Uterus (tissue), 2 donors: ENCODE data around the gene PTPRM.

Experiments used
- CTCF ChIP-seq, 4 experiments: fragments of 200-600 bp in 2 of 4; fragments of 450-650 bp in 2 of 4; sonication (generic) in 2 of 4; IDR thresholded peaks; one replicate each; pipeline ENCODE4 v1.5.1; 2016 to 2019; ENCODE audit warnings: antibody characterized with exemption in 4 of 4, mild to moderate bottlenecking in 2 of 4, moderate library complexity in 1 of 4
- POLR2A ChIP-seq, 2 donors: fragments of 450-650 bp; IDR thresholded peaks; one replicate each; pipeline ENCODE4 v1.6.1; 2016; ENCODE audit warnings: antibody characterized with exemption in 2 of 2, mild to moderate bottlenecking in 1 of 2, moderate library complexity in 1 of 2

GRCh38 chr18:8279346-8279745 lies 712.2 kb downstream of the PTPRM start:
- TF ChIP-seq CTCF (IDR thresholded peaks at IDR 0.05) (no peak), POLR2A (IDR thresholded peaks at IDR 0.05) (no peak)
